SU-DHL-6 (cell line): Measurements from ENCODE around the gene PSMB3.

Experiments used
- EZH2phosphoT487 ChIP-seq: fragments of 200-600 bp; sonication (generic), shearing (Covaris generic); conservative IDR thresholded peaks from 2 replicates; pipeline ENCODE4 v1.6.1; 2018; ENCODE audit warnings: mild to moderate bottlenecking, antibody characterized with exemption, low read length, moderate library complexity, mixed read lengths
- TF ChIP-seq, protein P1 (sequence below): fragments of 200-600 bp; sonication (generic); IDR thresholded peaks from one replicate; pipeline ENCODE4 v1.5.1; 2017; ENCODE audit warnings: antibody characterized with exemption, mild to moderate bottlenecking, low read length, moderate library complexity; ENCODE audit not compliant: insufficient read depth, poor library complexity, severe bottlenecking

DNA sequence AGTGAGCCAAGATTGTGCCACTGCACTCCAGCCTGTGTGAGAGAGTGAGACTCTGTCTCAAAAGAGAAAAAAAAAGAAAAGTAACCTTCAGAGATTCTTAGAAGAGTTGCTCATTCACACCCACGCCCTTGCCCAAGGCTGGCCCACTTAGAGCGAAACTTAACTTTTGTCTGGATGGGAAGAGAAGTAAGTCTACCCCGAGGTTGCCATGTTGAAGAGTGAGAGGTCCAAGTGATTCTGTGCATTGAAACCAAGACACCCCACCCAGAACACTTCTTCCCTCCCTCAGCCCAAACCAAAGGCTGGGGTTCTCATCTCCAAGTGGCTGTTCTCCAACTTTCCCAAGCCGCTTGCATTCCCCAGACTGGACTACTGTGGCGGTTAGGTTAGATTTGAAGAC, 24.8 kb upstream of the PSMB3 start:
- TF ChIP-seq, protein P1, sequence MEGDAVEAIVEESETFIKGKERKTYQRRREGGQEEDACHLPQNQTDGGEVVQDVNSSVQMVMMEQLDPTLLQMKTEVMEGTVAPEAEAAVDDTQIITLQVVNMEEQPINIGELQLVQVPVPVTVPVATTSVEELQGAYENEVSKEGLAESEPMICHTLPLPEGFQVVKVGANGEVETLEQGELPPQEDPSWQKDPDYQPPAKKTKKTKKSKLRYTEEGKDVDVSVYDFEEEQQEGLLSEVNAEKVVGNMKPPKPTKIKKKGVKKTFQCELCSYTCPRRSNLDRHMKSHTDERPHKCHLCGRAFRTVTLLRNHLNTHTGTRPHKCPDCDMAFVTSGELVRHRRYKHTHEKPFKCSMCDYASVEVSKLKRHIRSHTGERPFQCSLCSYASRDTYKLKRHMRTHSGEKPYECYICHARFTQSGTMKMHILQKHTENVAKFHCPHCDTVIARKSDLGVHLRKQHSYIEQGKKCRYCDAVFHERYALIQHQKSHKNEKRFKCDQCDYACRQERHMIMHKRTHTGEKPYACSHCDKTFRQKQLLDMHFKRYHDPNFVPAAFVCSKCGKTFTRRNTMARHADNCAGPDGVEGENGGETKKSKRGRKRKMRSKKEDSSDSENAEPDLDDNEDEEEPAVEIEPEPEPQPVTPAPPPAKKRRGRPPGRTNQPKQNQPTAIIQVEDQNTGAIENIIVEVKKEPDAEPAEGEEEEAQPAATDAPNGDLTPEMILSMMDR = no peak
- no peak for TF ChIP-seq EZH2phosphoT487
